IPS DF 6.9 (cell line): Measurements from ENCODE around the gene GAS7.

Experiments
- DNase-seq: peaks from one replicate; pipeline ENCODE4 v3.0.0-alpha.2; 2013; ENCODE audit warnings: low read depth, low spot score
- H3K27ac ChIP-seq: one replicate; pipeline ENCODE4 v1.5.1; 2013; ENCODE audit warnings: low read length, control low read depth
- H3K27me3 ChIP-seq: 2 replicates; pipeline ENCODE4 v1.6.1; 2013; ENCODE audit warnings: mild to moderate bottlenecking, low read length; ENCODE audit not compliant: control insufficient read depth, insufficient read depth
- H3K36me3 ChIP-seq: 2 replicates; pipeline ENCODE4 v1.6.1; 2013; ENCODE audit warnings: low read length; ENCODE audit not compliant: control insufficient read depth, insufficient read depth
- H3K4me1 ChIP-seq: 2 replicates; pipeline ENCODE4 v1.6.1; 2013; ENCODE audit warnings: low read length; ENCODE audit not compliant: control insufficient read depth, insufficient read depth
- H3K4me3 ChIP-seq: 2 replicates; pipeline ENCODE4 v1.5.1; 2013; ENCODE audit warnings: mild to moderate bottlenecking, low read length
- H3K9me3 ChIP-seq: 2 replicates; pipeline ENCODE4 v1.6.1; 2013; ENCODE audit warnings: low read length, inconsistent platforms; ENCODE audit not compliant: control insufficient read depth, insufficient read depth
- WGBS: extraction: QIAGEN DNeasy Blood & Tissue Kit; methylation state at CpG from one replicate; pipeline ENCODE4 v1.1.7; 2013; ENCODE audit warnings: mixed read lengths, missing lambda C conversion rate; ENCODE audit not compliant: insufficient read length, insufficient coverage; 5-methylcytosine and 5-hydroxymethylcytosine counted together

The GAS7 gene

GRCh38 chr17:10156077-10156435 lies 42.4 kb downstream of the GAS7 start:
- no peaks in the 10 kb centered on the region for H3K4me1 ChIP-seq
- no peak overlapping the region for H3K27ac ChIP-seq
- no peaks in the 10 kb centered on the region for H3K9me3 ChIP-seq
- no peak for DNase-seq
- H3K4me3 ChIP-seq: no peak overlapping the region
- no CpG with 5 or more reads among the region's 4 CpGs for WGBS
- no peaks in the 10 kb centered on the region for H3K36me3 ChIP-seq
- H3K27me3 ChIP-seq: no peaks in the 10 kb centered on the region

- H3K36me3 ChIP-seq: no peaks in the 10 kb centered on the region
- no peaks in the 10 kb centered on the region for H3K9me3 ChIP-seq
- H3K4me1 ChIP-seq: no peaks in the 10 kb centered on the region
- no peak overlapping the region for H3K27ac ChIP-seq
- H3K4me3 ChIP-seq: no peak overlapping the region
- no peaks in the 10 kb centered on the region for H3K27me3 ChIP-seq
- WGBS: no CpG with 5 or more reads among the region's 8 CpGs
- no peak for DNase-seq
Observed at GRCh38 chr17:10155371-10156076, 42.9 kb downstream of the GAS7 start.

GRCh38 chr17:10151667-10152496 lies 46.5 kb downstream of the GAS7 start:
- H3K27ac ChIP-seq: no peak overlapping the region
- H3K4me3 ChIP-seq: no peak overlapping the region
- no peaks in the 10 kb centered on the region for H3K27me3 ChIP-seq
- no peak for DNase-seq
- WGBS: no CpG with 5 or more reads among the region's 12 CpGs
- no peaks in the 10 kb centered on the region for H3K4me1 ChIP-seq
- H3K36me3 ChIP-seq: no peaks in the 10 kb centered on the region
- H3K9me3 ChIP-seq: no peaks in the 10 kb centered on the region

- 100% methylated on average over 2 of the region's 8 CpGs for WGBS
- Histone ChIP-seq H3K4me1 (no peaks in the 10 kb centered on the region), H3K9me3 (no peaks in the 10 kb centered on the region), H3K36me3 (no peaks in the 10 kb centered on the region), H3K4me3 (no peak overlapping the region), H3K27ac (no peak overlapping the region), H3K27me3 (no peaks in the 10 kb centered on the region)
- DNase-seq: no peak
Observed at GRCh38 chr17:10149573-10150399, 48.6 kb downstream of the GAS7 start.

- no CpG with 5 or more reads among the region's 8 CpGs for WGBS
- no peak for DNase-seq
Observed at GRCh38 chr17:10147761-10148415, 50.5 kb downstream of the GAS7 start.

GRCh38 chr17:10147040-10147439 lies 51.4 kb downstream of the GAS7 start:
- H3K27ac ChIP-seq: no peak overlapping the region
- H3K4me1 ChIP-seq: no peaks in the 10 kb centered on the region
- no peak overlapping the region for H3K4me3 ChIP-seq
- no peaks in the 10 kb centered on the region for H3K36me3 ChIP-seq
- DNase-seq: no peak
- H3K9me3 ChIP-seq: no peaks in the 10 kb centered on the region
- no CpG with 5 or more reads among the region's 4 CpGs for WGBS
- H3K27me3 ChIP-seq: no peaks in the 10 kb centered on the region

More at GRCh38 chr17:10147761-10148415, 50.5 kb downstream of the GAS7 start:
- Histone ChIP-seq H3K9me3 (no peaks in the 10 kb centered on the region), H3K4me1 (no peaks in the 10 kb centered on the region), H3K36me3 (no peaks in the 10 kb centered on the region), H3K27me3 (no peaks in the 10 kb centered on the region), H3K27ac (no peak overlapping the region), H3K4me3 (no peak overlapping the region)

- WGBS: no CpG with 5 or more reads among the region's 7 CpGs
- Histone ChIP-seq H3K4me1 (0 out of 2 replicates have a peak, but pooled peaks cover 2% of the 10 kb centered on the region), H3K27ac (no peak overlapping the region), H3K4me3 (no peak overlapping the region), H3K9me3 (no peaks in the 10 kb centered on the region), H3K36me3 (no peaks in the 10 kb centered on the region), H3K27me3 (no peaks in the 10 kb centered on the region)
- no peak for DNase-seq
Observed at GRCh38 chr17:10144982-10145381, 53.4 kb downstream of the GAS7 start.

- no peak overlapping the region for H3K4me3 ChIP-seq
- no peaks in the 10 kb centered on the region for H3K27me3 ChIP-seq
- no peak overlapping the region for H3K27ac ChIP-seq
- no peaks in the 10 kb centered on the region for H3K9me3 ChIP-seq
- no CpG with 5 or more reads among the region's 6 CpGs for WGBS
- H3K4me1 ChIP-seq: 0 out of 2 replicates have a peak, but pooled peaks cover 2% of the 10 kb centered on the region
- no peaks in the 10 kb centered on the region for H3K36me3 ChIP-seq
- no peak for DNase-seq
Observed at GRCh38 chr17:10144456-10144855, 54.0 kb downstream of the GAS7 start.

- WGBS: no CpG with 5 or more reads among the region's 2 CpGs
Observed at GRCh38 chr17:10141436-10141835, 57.0 kb downstream of the GAS7 start.

GRCh38 chr17:10139577-10139976 lies 58.8 kb downstream of the GAS7 start:
- no peaks in the 10 kb centered on the region for H3K9me3 ChIP-seq
- 0 out of 2 replicates have a peak, but pooled peaks cover 2% of the 10 kb centered on the region for H3K4me1 ChIP-seq
- no peak for DNase-seq
- no peak overlapping the region for H3K4me3 ChIP-seq
- no peak overlapping the region for H3K27ac ChIP-seq
- WGBS: no CpG with 5 or more reads among the region's 2 CpGs
- no peaks in the 10 kb centered on the region for H3K36me3 ChIP-seq
- no peaks in the 10 kb centered on the region for H3K27me3 ChIP-seq

More at GRCh38 chr17:10141436-10141835, 57.0 kb downstream of the GAS7 start:
- Histone ChIP-seq H3K9me3 (no peaks in the 10 kb centered on the region), H3K27me3 (no peaks in the 10 kb centered on the region), H3K4me3 (no peak overlapping the region), H3K27ac (no peak overlapping the region), H3K4me1 (0 out of 2 replicates have a peak, but pooled peaks cover 2% of the 10 kb centered on the region), H3K36me3 (no peaks in the 10 kb centered on the region)
- DNase-seq: no peak
